DOHH2 (cell line): ENCODE measurements around the gene KITLG.

ENCODE experiments used
- CTCF ChIP-seq: fragments of 200-600 bp; sonication (generic); IDR thresholded peaks from one replicate; pipeline ENCODE4 v1.5.1; 2014; ENCODE audit warnings: antibody characterized with exemption, mild to moderate bottlenecking, low read depth, low read length; ENCODE audit not compliant: poor library complexity, severe bottlenecking
- EZH2phosphoT487 ChIP-seq: fragments of 200-600 bp; sonication (generic); IDR thresholded peaks from 2 replicates; pipeline ENCODE4 v1.6.1; 2017; ENCODE audit warnings: borderline replicate concordance, mild to moderate bottlenecking, antibody characterized with exemption, low read length, moderate library complexity, mixed read lengths

GRCh38 chr12:88562846-88563582, 17.3 kb downstream of the KITLG start:
- TF ChIP-seq CTCF = no peak
- no peak for TF ChIP-seq EZH2phosphoT487
